Liver (tissue), 9 donors: ENCODE measurements around the gene LZIC. TPM values are rescaled to one million over a fixed set of nuclear protein-coding genes. Genes with fewer than 3 reads are reported as not detected.

Source experiments
- DNase-seq: peaks from one replicate; pipeline ENCODE4 v3.0.0-alpha.2; 2017; ENCODE audit warnings: low spot score
- H3K27ac ChIP-seq, 2 donors: one replicate each; pipeline ENCODE4 v1.7.0; 2013; ENCODE audit warnings: inconsistent platforms in 2 of 2, low read length in 2 of 2, control low read depth in 1 of 2, low read depth in 1 of 2, mild to moderate bottlenecking in 1 of 2
- H3K27me3 ChIP-seq, 4 donors: one replicate each; pipeline versions ENCODE4 v1.6.1 to v1.7.0; 2013; ENCODE audit warnings: low read length in 3 of 4, inconsistent platforms in 1 of 4, mild to moderate bottlenecking in 1 of 4, moderate library complexity in 1 of 4; ENCODE audit not compliant: control insufficient read depth in 4 of 4, insufficient read depth in 4 of 4
- H3K36me3 ChIP-seq, 4 donors: one replicate each; pipeline versions ENCODE4 v1.6.1 to v1.7.0; 2013; ENCODE audit warnings: low read length in 3 of 4, mild to moderate bottlenecking in 3 of 4, low read depth in 1 of 4, moderate library complexity in 1 of 4; ENCODE audit not compliant: control insufficient read depth in 4 of 4, insufficient read depth in 3 of 4
- H3K4me1 ChIP-seq, 4 donors: one replicate each; pipeline versions ENCODE4 v1.6.1 to v1.7.0; 2013; ENCODE audit warnings: low read length in 3 of 4, mild to moderate bottlenecking in 3 of 4, moderate library complexity in 1 of 4; ENCODE audit not compliant: control insufficient read depth in 4 of 4, insufficient read depth in 4 of 4
- H3K4me3 ChIP-seq, 3 donors: one replicate each; pipeline versions ENCODE4 v1.6.1 to v1.7.0; 2013; ENCODE audit warnings: low read length in 3 of 3, control low read depth in 1 of 3, low read depth in 1 of 3, mild to moderate bottlenecking in 1 of 3
- H3K9ac ChIP-seq, 2 donors: one replicate each; pipeline ENCODE4 v1.7.0; 2013; ENCODE audit warnings: low read length in 2 of 2, mild to moderate bottlenecking in 2 of 2, moderate library complexity in 2 of 2, control low read depth in 1 of 2, low read depth in 1 of 2
- H3K9me3 ChIP-seq, 4 donors: one replicate each; pipeline versions ENCODE4 v1.6.1 to v1.7.0; 2013; ENCODE audit warnings: low read length in 3 of 4; ENCODE audit not compliant: control insufficient read depth in 4 of 4
- ATF3 ChIP-seq: IDR thresholded peaks from 2 replicates; pipeline ENCODE4 v1.6.1; 2016; ENCODE audit warnings: antibody characterized with exemption
- EGR1 ChIP-seq, 2 donors: IDR thresholded peaks; 2 replicates each; pipeline ENCODE4 v1.6.1; 2016 to 2018; ENCODE audit warnings: antibody characterized with exemption in 2 of 2, low read depth in 2 of 2
- FOXA2 ChIP-seq: IDR thresholded peaks from 2 replicates; pipeline ENCODE4 v1.6.1; 2016; ENCODE audit warnings: antibody characterized with exemption
- HNF4A ChIP-seq, 2 donors: conservative IDR thresholded peaks; 2 replicates each; pipeline ENCODE4 v1.6.1; 2016; ENCODE audit warnings: antibody characterized with exemption in 2 of 2, mild to moderate bottlenecking in 2 of 2
- HNF4G ChIP-seq: IDR thresholded peaks from 2 replicates; pipeline ENCODE4 v1.6.1; 2016; ENCODE audit warnings: antibody characterized with exemption
- JUND ChIP-seq, 2 donors: IDR thresholded peaks; 2 replicates each; pipeline ENCODE4 v1.6.1; 2016; ENCODE audit warnings: antibody characterized with exemption in 2 of 2
- NR2F2 ChIP-seq: IDR thresholded peaks from 2 replicates; pipeline ENCODE4 v1.6.1; 2016; ENCODE audit warnings: antibody characterized with exemption
- REST ChIP-seq: IDR thresholded peaks from 2 replicates; pipeline ENCODE4 v1.6.1; 2016; ENCODE audit warnings: antibody characterized with exemption, mild to moderate bottlenecking
- SP1 ChIP-seq: IDR thresholded peaks from 2 replicates; pipeline ENCODE4 v1.6.1; 2018; ENCODE audit warnings: antibody characterized with exemption, mild to moderate bottlenecking
- TAF1 ChIP-seq: conservative IDR thresholded peaks from 2 replicates; pipeline ENCODE4 v1.6.1; 2016; ENCODE audit warnings: antibody characterized with exemption, mild to moderate bottlenecking
- YY1 ChIP-seq: IDR thresholded peaks from 2 replicates; pipeline ENCODE4 v1.6.1; 2016; ENCODE audit warnings: antibody characterized with exemption, mild to moderate bottlenecking
- ZBTB33 ChIP-seq: IDR thresholded peaks from 2 replicates; pipeline ENCODE4 v1.6.1; 2016; ENCODE audit warnings: antibody characterized with exemption
- WGBS: extraction: QIAGEN DNeasy Blood & Tissue Kit; methylation state at CpG from one replicate; pipeline ENCODE4 v1.1.7; 2013; 5-methylcytosine and 5-hydroxymethylcytosine counted together
- polyA plus RNA-seq, 2 donors: library from polyadenylated mRNA; stranded (reverse) in 1 of 2; unstranded in 1 of 2; fragments of 200-250 nt in 1 of 2; fragments of >200 nt in 1 of 2; fragmentation: Nextera tagmentation in 1 of 2; extraction: Ambion mirVana in 1 of 2; gene quantifications; one replicate each; pipeline versions ENCODE4 v1.2.1 to v1.2.3, GENCODE V29; 2013 to 2015
- total RNA-seq, 2 donors: library from RNA; depleted of rRNA; stranded (reverse); fragments of >200 nt; gene quantifications; one replicate each; pipeline ENCODE4 v1.2.3, GENCODE V29; 2014
- donor health status: healthy.
- donor health status: healthy.
- donor health status: healthy.
- donor health status: healthy.
- donor health status: healthy.

The LZIC gene
- total and polyA plus RNA-seq, 4 donors, result 10.8 to 22.6 (median 13.8) TPM

GRCh38 chr1:9894115-9894514 is 49.1 kb downstream of the LZIC start:
- 97% methylated on average over 3 of the region's 3 CpGs for WGBS
- H3K9me3 ChIP-seq, result no peaks in the 10 kb centered on the region
- H3K27ac ChIP-seq, result no peak overlapping the region
- peaks cover 0 to 3% (median 1%) of the 10 kb centered on the region in 4 donors for H3K4me1 ChIP-seq
- H3K9ac ChIP-seq, result no peak overlapping the region
- no peak for TF ChIP-seq TAF1
- no peak for TF ChIP-seq NR2F2
- TF ChIP-seq EGR1 (IDR thresholded peaks at IDR 0.05; ENCODE audit: low read depth in 2 of 2), result no peak
- no peak for DNase-seq
- H3K4me3 ChIP-seq, result no peak overlapping the region
- no peaks in the 10 kb centered on the region for H3K36me3 ChIP-seq
- no peaks in the 10 kb centered on the region for H3K27me3 ChIP-seq

DNA sequence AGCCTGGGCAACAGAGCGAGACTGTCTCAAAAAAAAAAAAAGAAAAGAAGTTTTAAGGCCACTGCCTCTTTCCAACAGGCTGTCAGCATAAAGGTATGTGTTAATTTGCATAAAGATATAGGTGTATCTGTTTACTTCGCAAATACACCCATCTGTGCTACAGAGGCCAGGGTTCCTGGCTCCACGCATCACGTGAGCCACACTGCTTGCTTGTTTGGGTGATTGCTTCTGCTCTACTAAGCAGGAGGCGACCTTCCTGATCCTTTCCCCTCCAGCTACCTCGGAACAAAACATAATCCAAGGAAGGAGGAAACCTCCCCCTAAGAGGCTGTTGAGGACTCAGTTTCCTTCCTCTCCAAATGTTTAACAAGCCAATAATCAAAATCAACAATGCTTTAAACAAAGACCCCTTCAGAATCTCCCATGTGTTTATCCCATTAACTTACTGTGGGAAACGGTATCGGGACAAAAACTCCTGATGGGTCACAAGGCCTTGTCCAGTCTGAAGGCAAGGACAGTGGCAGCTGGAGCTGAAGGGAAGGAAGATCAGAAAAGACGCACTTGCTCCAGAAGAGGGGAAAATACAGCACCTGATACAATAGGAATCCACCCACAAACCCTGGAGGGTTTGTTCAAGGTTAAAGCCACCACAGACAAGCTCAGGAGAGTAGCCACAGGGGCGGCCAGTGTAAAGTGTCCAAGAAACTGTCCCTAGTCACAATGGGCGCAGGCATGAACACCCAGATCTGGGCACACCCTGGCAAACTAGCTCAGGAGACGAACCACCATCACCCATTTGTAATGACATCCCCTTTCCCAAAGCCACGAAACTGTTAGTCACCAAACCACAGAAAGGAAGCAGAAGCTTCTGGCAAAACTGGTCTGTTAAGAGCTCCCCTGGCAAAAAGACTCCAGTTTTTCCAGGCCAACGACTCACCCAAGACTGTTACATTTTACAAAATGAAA is 50.3 kb downstream of the LZIC start:
- Histone ChIP-seq H3K36me3 (peaks cover 0 to 1% (median 0%) of the 10 kb centered on the region in 4 donors), H3K4me3 (no peak overlapping the region), H3K4me1 (peaks cover 0 to 3% (median 1%) of the 10 kb centered on the region in 4 donors), H3K27me3 (no peaks in the 10 kb centered on the region), H3K9ac (no peak overlapping the region), H3K9me3 (no peaks in the 10 kb centered on the region), H3K27ac (no peak overlapping the region)
- no peak for DNase-seq
- TF ChIP-seq REST, result no peak
- peak; percentile 14 for TF ChIP-seq YY1
- 78% methylated on average over 14 of the region's 14 CpGs for WGBS

DNA sequence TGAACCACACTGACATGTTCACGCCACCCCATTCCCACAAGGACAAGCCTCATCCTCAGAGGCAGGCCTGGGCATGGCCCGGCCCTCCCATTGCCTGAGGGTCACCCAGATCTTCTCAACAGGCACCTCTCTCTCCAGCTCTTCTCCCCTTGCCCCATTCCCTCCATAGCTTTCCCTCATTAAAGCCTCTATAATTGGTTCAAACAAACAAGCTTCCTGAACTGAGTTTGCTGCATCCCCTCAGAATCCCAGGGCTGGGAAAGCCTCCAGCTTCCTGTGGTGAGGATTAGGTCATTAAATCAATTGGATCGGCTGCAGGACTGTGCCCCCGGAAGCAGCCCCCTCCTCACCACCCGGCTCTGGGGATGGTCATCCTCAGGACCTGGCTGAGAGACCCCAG is 52.0 kb downstream of the LZIC start:
- 76% methylated on average over 5 of the region's 5 CpGs for WGBS
- Histone ChIP-seq H3K9me3 (no peaks in the 10 kb centered on the region), H3K9ac (no peak overlapping the region), H3K27me3 (no peaks in the 10 kb centered on the region), H3K36me3 (peaks cover 0 to 3% (median under 1%) of the 10 kb centered on the region in 4 donors), H3K27ac (no peak overlapping the region), H3K4me1 (peaks cover 0 to 3% (median 1%) of the 10 kb centered on the region in 4 donors), H3K4me3 (no peak overlapping the region)
- no peak for DNase-seq
- no peak for TF ChIP-seq YY1
- TF ChIP-seq SP1, result no peak
- no peak for TF ChIP-seq ZBTB33
- no peak for TF ChIP-seq ATF3
- TF ChIP-seq HNF4G, result no peak
- TF ChIP-seq JUND (IDR thresholded peaks at IDR 0.05), result no peak
- TF ChIP-seq NR2F2, result no peak
- no peak for TF ChIP-seq HNF4A (conservative IDR thresholded peaks at IDR 0.05)
- TF ChIP-seq FOXA2, result no peak
